H1 (cell line): ENCODE results near the gene CACNA2D3. TPM values are rescaled to one million over a fixed set of nuclear protein-coding genes. Genes with fewer than 3 reads are reported as not detected.

ENCODE experiments used
- CTCF ChIA-PET: fragments of 300-600 bp; sonication (Branson Sonifier 250); formaldehyde crosslinking; loops from one replicate; lab custom pipeline; 2021; ENCODE audit not compliant: partially characterized antibody; lab: Charles Lee
- POLR2A ChIA-PET: fragments of 300-600 bp; sonication (Branson Sonifier 250); formaldehyde crosslinking; loops from one replicate; lab custom pipeline; 2021; ENCODE audit warnings: inconsistent platforms; ENCODE audit not compliant: partially characterized antibody; lab: Charles Lee
- DNase-seq, 2 experiments: peaks; one replicate each; pipeline versions ENCODE4 v3.0.0 to v3.0.0-alpha.2; 2010 to 2022; ENCODE audit warnings: low spot score in 2 of 2, low read depth in 1 of 2, mixed read lengths in 1 of 2
- FAIRE-seq: peaks from 2 replicates; lab custom pipeline; 2011; peaks lifted over from hg19 to GRCh38; lab: Jason Lieb, UNC
- H2AFZ ChIP-seq: 2 replicates; pipeline ENCODE4 v1.8.1; 2012; ENCODE audit warnings: low read length, inconsistent platforms
- H2AK5ac ChIP-seq: 2 replicates; pipeline ENCODE4 v1.6.1; 2013; ENCODE audit warnings: low read depth, low read length
- H2BK120ac ChIP-seq: replicated peaks from 2 replicates; pipeline ENCODE3; 2013; ENCODE audit warnings: low read depth, low read length, inconsistent platforms
- H2BK12ac ChIP-seq: 2 replicates; pipeline ENCODE4 v1.6.1; 2013; ENCODE audit warnings: low read depth, low read length
- H2BK15ac ChIP-seq: 2 replicates; pipeline ENCODE4 v1.6.1; 2013; ENCODE audit warnings: low read length
- H2BK20ac ChIP-seq: 2 replicates; pipeline ENCODE4 v1.6.1; 2013; ENCODE audit warnings: low read length
- H2BK5ac ChIP-seq: 2 replicates; pipeline ENCODE4 v1.6.1; 2013; ENCODE audit warnings: low read depth, low read length
- H3K14ac ChIP-seq: 2 replicates; pipeline ENCODE4 v1.6.1; 2013; ENCODE audit warnings: inconsistent platforms; ENCODE audit not compliant: insufficient read length
- H3K18ac ChIP-seq: 2 replicates; pipeline ENCODE4 v1.6.1; 2013; ENCODE audit warnings: low read length; ENCODE audit errors: extremely low read depth
- H3K23ac ChIP-seq: 2 replicates; pipeline ENCODE4 v1.6.1; 2013; ENCODE audit warnings: inconsistent platforms; ENCODE audit not compliant: insufficient read length
- H3K23me2 ChIP-seq: 2 replicates; pipeline ENCODE4 v1.6.1; 2013; ENCODE audit warnings: low read depth, low read length
- H3K27ac ChIP-seq: 2 replicates; pipeline ENCODE4 v1.6.1; 2011; ENCODE audit warnings: low read depth, low read length, inconsistent platforms
- H3K27me3 ChIP-seq, 4 experiments: replicated peaks in 1 of 4; 1 replicate in 1 of 4; 2 replicates in 3 of 4; pipeline versions ENCODE4 v1.6.1 to v1.8.1; 2011 to 2013; ENCODE audit warnings: low read length in 3 of 4, mild to moderate bottlenecking in 3 of 4, inconsistent platforms in 2 of 4, mixed read lengths in 2 of 4, moderate library complexity in 1 of 4; ENCODE audit not compliant: control insufficient read depth in 3 of 4, insufficient read depth in 3 of 4; ENCODE audit errors: extremely low read depth in 1 of 4
- H3K36me3 ChIP-seq, 4 experiments: 2 replicates each; pipeline versions ENCODE4 v1.6.1 to v1.8.1; 2011 to 2013; ENCODE audit warnings: mild to moderate bottlenecking in 4 of 4, low read length in 3 of 4, moderate library complexity in 2 of 4, control low read depth in 1 of 4, inconsistent platforms in 1 of 4; ENCODE audit not compliant: insufficient read depth in 4 of 4, control insufficient read depth in 2 of 4
- H3K4ac ChIP-seq: replicated peaks from 2 replicates; pipeline ENCODE3; 2013; ENCODE audit warnings: low read length, low read depth, mixed read lengths, inconsistent platforms; ENCODE audit not compliant: insufficient read length
- H3K4me1 ChIP-seq, 4 experiments: replicated peaks in 1 of 4; 1 replicate in 1 of 4; 2 replicates in 3 of 4; pipeline versions ENCODE4 v1.6.1 to v1.8.1; 2011 to 2013; ENCODE audit warnings: low read length in 3 of 4, inconsistent platforms in 2 of 4, mixed read lengths in 1 of 4; ENCODE audit not compliant: insufficient read depth in 4 of 4, control insufficient read depth in 3 of 4
- H3K4me2 ChIP-seq, 2 experiments: 2 replicates each; pipeline versions ENCODE4 v1.6.1 to v1.8.1; 2011 to 2013; ENCODE audit warnings: low read depth in 2 of 2, low read length in 2 of 2, control low read depth in 1 of 2, inconsistent platforms in 1 of 2, mild to moderate bottlenecking in 1 of 2; ENCODE audit not compliant: insufficient read depth in 1 of 2
- H3K4me3 ChIP-seq, 4 experiments: fragments of 200-600, 300-600 bp in 1 of 4; sonication (generic), shearing (Covaris generic), sonication (Bioruptor Twin) in 1 of 4; 2 replicates each; pipeline versions ENCODE4 v1.5.1 to v1.8.1; 2011 to 2016; ENCODE audit warnings: low read length in 4 of 4, low read depth in 3 of 4, control low read depth in 2 of 4, inconsistent platforms in 2 of 4, mild to moderate bottlenecking in 2 of 4, mixed read lengths in 1 of 4, moderate library complexity in 1 of 4; ENCODE audit not compliant: insufficient read depth in 2 of 4; ENCODE audit errors: extremely low read depth in 1 of 4
- H3K56ac ChIP-seq: replicated peaks from 2 replicates; pipeline ENCODE3; 2013; ENCODE audit warnings: low read depth, mild to moderate bottlenecking, mixed read lengths, low read length, inconsistent platforms; ENCODE audit not compliant: insufficient read length
- H3K79me1 ChIP-seq: 2 replicates; pipeline ENCODE4 v1.6.1; 2013; ENCODE audit warnings: low read depth, low read length, control low read depth
- H3K79me2 ChIP-seq, 2 experiments: 2 replicates each; pipeline versions ENCODE4 v1.6.1 to v1.8.1; 2012 to 2013; ENCODE audit warnings: low read length in 2 of 2, mild to moderate bottlenecking in 2 of 2, inconsistent platforms in 1 of 2; ENCODE audit not compliant: insufficient read depth in 2 of 2, control insufficient read depth in 1 of 2
- H3K9ac ChIP-seq, 4 experiments: replicated peaks in 1 of 4; 1 replicate in 1 of 4; 2 replicates in 3 of 4; pipeline versions ENCODE4 v1.6.1 to v1.8.1; 2011 to 2013; ENCODE audit warnings: low read depth in 3 of 4, low read length in 3 of 4, control low read depth in 2 of 4, mild to moderate bottlenecking in 2 of 4, moderate library complexity in 2 of 4, inconsistent platforms in 1 of 4; ENCODE audit errors: extremely low read depth in 1 of 4
- H3K9me3 ChIP-seq, 2 experiments: 2 replicates each; pipeline versions ENCODE4 v1.6.1 to v1.8.1; 2012 to 2013; ENCODE audit warnings: mild to moderate bottlenecking in 2 of 2, moderate library complexity in 2 of 2, control low read depth in 1 of 2, inconsistent platforms in 1 of 2, low read depth in 1 of 2, low read length in 1 of 2, mixed read lengths in 1 of 2; ENCODE audit not compliant: insufficient read depth in 2 of 2
- H4K20me1 ChIP-seq, 2 experiments: replicated peaks in 1 of 2; 2 replicates each; pipeline versions ENCODE3 to v1.8.1; 2011 to 2013; ENCODE audit warnings: inconsistent platforms in 2 of 2, low read length in 2 of 2, mild to moderate bottlenecking in 1 of 2; ENCODE audit not compliant: insufficient read depth in 2 of 2, control insufficient read depth in 1 of 2
- H4K5ac ChIP-seq: 2 replicates; pipeline ENCODE4 v1.6.1; 2013; ENCODE audit warnings: low read length, low read depth, mixed read lengths, inconsistent platforms; ENCODE audit not compliant: insufficient read length
- H4K8ac ChIP-seq: 2 replicates; pipeline ENCODE4 v1.8.0; 2013; ENCODE audit warnings: mild to moderate bottlenecking, moderate library complexity, low read length, inconsistent platforms; ENCODE audit not compliant: insufficient read depth; ENCODE audit errors: extremely low read depth
- H4K91ac ChIP-seq: replicated peaks from 2 replicates; pipeline ENCODE3; 2013; ENCODE audit warnings: low read length, mixed read lengths, inconsistent platforms; ENCODE audit not compliant: insufficient read length
- BACH1 ChIP-seq: IDR thresholded peaks from 2 replicates; pipeline ENCODE4 v1.6.1; 2012; ENCODE audit warnings: low read length, improper control_type of control experiment
- CHD1 ChIP-seq: IDR thresholded peaks from 2 replicates; pipeline ENCODE4 v1.6.1; 2012; ENCODE audit warnings: low read depth, low read length, improper control_type of control experiment
- EGR1 ChIP-seq: IDR thresholded peaks from 2 replicates; pipeline ENCODE4 v1.6.1; 2011; ENCODE audit warnings: low read depth, low read length, borderline replicate concordance
- EP300 ChIP-seq, 2 experiments: IDR thresholded peaks; 1 replicate in 1 of 2; 2 replicates in 1 of 2; pipeline ENCODE4 v1.6.1; 2011 to 2012; ENCODE audit warnings: low read depth in 2 of 2, low read length in 2 of 2, mild to moderate bottlenecking in 2 of 2, borderline replicate concordance in 1 of 2, inconsistent platforms in 1 of 2, moderate library complexity in 1 of 2
- GTF2F1 ChIP-seq: IDR thresholded peaks from 2 replicates; pipeline ENCODE4 v1.6.1; 2012; ENCODE audit warnings: low read depth, low read length, improper control_type of control experiment, borderline replicate concordance
- SRF ChIP-seq: IDR thresholded peaks from 2 replicates; pipeline ENCODE4 v1.6.1; 2011; ENCODE audit warnings: mild to moderate bottlenecking, low read depth, low read length, moderate library complexity
- WGBS, 2 experiments: shearing (Covaris generic) in 1 of 2; methylation state at CpG; one replicate each; pipeline versions ENCODE4 v1.1.6 to v1.1.7; 2013 to 2015; ENCODE audit warnings: low lambda C conversion rate in 2 of 2, mixed read lengths in 2 of 2, inconsistent platforms in 1 of 2, low coverage in 1 of 2, missing lambda C conversion rate in 1 of 2; ENCODE audit not compliant: insufficient replicate concordance in 2 of 2, insufficient coverage in 1 of 2, insufficient read length in 1 of 2; ENCODE audit errors: extremely low coverage in 1 of 2, missing lambda C conversion rate in 1 of 2; 5-methylcytosine and 5-hydroxymethylcytosine counted together
- polyA plus RNA-seq, 7 experiments: library from polyadenylated mRNA; depleted of rRNA in 3 of 7; stranded (reverse) in 5 of 7; unstranded in 2 of 7; fragments of >200 nt in 5 of 7; fragments of 200-250 nt in 2 of 7; gene quantifications; 1 replicate in 5 of 7; 2 replicates in 1 of 7; 4 replicates in 1 of 7; pipeline versions ENCODE4 v1.2.1 to v1.2.3, GENCODE V29; 2011 to 2013; ENCODE audit warnings: missing spikeins in 2 of 7, mixed read lengths in 2 of 7
- total RNA-seq: library from RNA; stranded (reverse); fragmentation: NEBNext Ultra II Directional; extraction: Animal tissue kit (Norgen Biotek cat#: 25700); gene quantifications from 2 replicates; pipeline ENCODE4 v1.2.1, GENCODE V29; 2021
- TF ChIP-seq, protein P1 (sequence below), 3 experiments: IDR thresholded peaks; 1 replicate in 2 of 3; 2 replicates in 1 of 3; pipeline versions ENCODE4 v1.5.1 to v1.6.1; 2011; ENCODE audit warnings: low read length in 3 of 3, mild to moderate bottlenecking in 3 of 3, inconsistent platforms in 2 of 3, low read depth in 1 of 3, moderate library complexity in 1 of 3; ENCODE audit not compliant: insufficient read depth in 1 of 3; ENCODE audit errors: control extremely low read depth in 1 of 3
- TF ChIP-seq, protein P2 (sequence below): IDR thresholded peaks from 2 replicates; pipeline ENCODE4 v1.6.1; 2011; ENCODE audit warnings: low read depth, mild to moderate bottlenecking, low read length; ENCODE audit not compliant: insufficient read depth

The CACNA2D3 gene
- total and polyA plus RNA-seq, 2 of the 8 experiments (the other 6 are each of a cell fraction or from before 2014, with no cell fraction given), result 1.5 to 1.8 TPM

DNA sequence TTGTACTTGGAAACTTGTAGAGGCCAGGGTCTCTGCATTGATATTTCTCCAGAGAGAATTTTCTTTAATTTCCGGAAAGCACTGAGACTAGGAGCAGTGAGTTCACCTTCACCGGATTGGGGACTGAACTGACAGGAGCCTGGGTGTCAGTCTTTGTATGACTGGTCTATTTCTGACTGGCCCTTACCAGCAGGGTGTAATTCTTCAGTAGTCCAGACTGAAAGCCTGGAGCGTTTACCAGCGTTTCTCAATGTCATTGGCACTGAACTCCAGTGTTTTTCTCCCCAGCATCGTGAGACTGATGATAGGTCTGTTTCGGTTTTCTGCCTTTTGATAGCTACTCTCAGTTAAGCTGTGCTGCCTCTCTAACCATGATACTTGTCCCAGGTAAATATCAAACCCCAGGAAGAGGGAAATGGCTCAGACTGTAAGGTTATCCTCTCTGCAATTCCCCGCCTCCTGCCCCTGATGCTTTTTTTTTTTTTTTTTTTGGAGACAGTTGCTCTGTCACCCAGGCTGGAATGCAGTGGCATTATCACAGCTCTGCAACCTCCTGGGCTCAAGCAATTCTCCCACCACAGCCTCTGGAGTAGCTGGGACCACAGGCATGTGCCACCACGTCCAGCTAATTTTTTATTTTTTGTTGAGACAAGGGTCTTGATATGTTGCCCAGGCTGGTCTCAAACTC, 103.6 kb downstream of the CACNA2D3 start:
- H2BK5ac ChIP-seq, result no peak overlapping the region
- no peaks in the 10 kb centered on the region for H4K20me1 ChIP-seq
- no peak overlapping the region for H2BK15ac ChIP-seq
- POLR2A ChIA-PET, result no interaction called here
- no peak overlapping the region for H3K27ac ChIP-seq
- H2AK5ac ChIP-seq, result no peak overlapping the region
- H3K4me2 ChIP-seq, result no peak overlapping the region
- no peak overlapping the region for H2BK120ac ChIP-seq
- H3K4me3 ChIP-seq, result no peak overlapping the region
- H3K56ac ChIP-seq, result no peak overlapping the region
- no peak overlapping the region for H4K91ac ChIP-seq
- no peak overlapping the region for H4K5ac ChIP-seq
- H3K23ac ChIP-seq, result no peak overlapping the region
- H3K79me1 ChIP-seq, result no peaks in the 10 kb centered on the region
- no peaks in the 10 kb centered on the region for H3K4me1 ChIP-seq
- no peaks in the 10 kb centered on the region for H3K9me3 ChIP-seq
- no peaks in the 10 kb centered on the region for H3K79me2 ChIP-seq
- no peak overlapping the region for H2BK12ac ChIP-seq
- H2BK20ac ChIP-seq, result no peak overlapping the region
- H4K8ac ChIP-seq, result no peak overlapping the region
- 80% methylated on average over 8 of the region's 8 CpGs; no CpG with 5 or more reads in 1 of the 2 experiments for WGBS, 2 experiments
- H3K4ac ChIP-seq, result no peak overlapping the region
- no peak overlapping the region for H2AFZ ChIP-seq
- no peaks in the 10 kb centered on the region for H3K36me3 ChIP-seq
- DNase-seq (no peak), FAIRE-seq (no peak)
- no peak overlapping the region for H3K14ac ChIP-seq
- CTCF ChIA-PET, result interaction anchor here (1.1 to 1.4 kb wide), 3 partner anchors 10 to 80 kb away, joined by 3 to 4 read pairs (median 4); no protein-coding TSS in a partner anchor
- H3K27me3 ChIP-seq, result no peaks in the 10 kb centered on the region
- H3K23me2 ChIP-seq, result no peaks in the 10 kb centered on the region
- H3K18ac ChIP-seq, result no peak overlapping the region
- H3K9ac ChIP-seq, result no peak overlapping the region
- TF ChIP-seq BACH1, result no peak
- TF ChIP-seq, protein P1, sequence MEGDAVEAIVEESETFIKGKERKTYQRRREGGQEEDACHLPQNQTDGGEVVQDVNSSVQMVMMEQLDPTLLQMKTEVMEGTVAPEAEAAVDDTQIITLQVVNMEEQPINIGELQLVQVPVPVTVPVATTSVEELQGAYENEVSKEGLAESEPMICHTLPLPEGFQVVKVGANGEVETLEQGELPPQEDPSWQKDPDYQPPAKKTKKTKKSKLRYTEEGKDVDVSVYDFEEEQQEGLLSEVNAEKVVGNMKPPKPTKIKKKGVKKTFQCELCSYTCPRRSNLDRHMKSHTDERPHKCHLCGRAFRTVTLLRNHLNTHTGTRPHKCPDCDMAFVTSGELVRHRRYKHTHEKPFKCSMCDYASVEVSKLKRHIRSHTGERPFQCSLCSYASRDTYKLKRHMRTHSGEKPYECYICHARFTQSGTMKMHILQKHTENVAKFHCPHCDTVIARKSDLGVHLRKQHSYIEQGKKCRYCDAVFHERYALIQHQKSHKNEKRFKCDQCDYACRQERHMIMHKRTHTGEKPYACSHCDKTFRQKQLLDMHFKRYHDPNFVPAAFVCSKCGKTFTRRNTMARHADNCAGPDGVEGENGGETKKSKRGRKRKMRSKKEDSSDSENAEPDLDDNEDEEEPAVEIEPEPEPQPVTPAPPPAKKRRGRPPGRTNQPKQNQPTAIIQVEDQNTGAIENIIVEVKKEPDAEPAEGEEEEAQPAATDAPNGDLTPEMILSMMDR (IDR thresholded peaks at IDR 0.05; ENCODE audit: control extremely low read depth in 1 of 3, insufficient read depth in 1 of 3, low read depth in 1 of 3, low read length in 3 of 3), result no peak
- TF ChIP-seq, protein P2, sequence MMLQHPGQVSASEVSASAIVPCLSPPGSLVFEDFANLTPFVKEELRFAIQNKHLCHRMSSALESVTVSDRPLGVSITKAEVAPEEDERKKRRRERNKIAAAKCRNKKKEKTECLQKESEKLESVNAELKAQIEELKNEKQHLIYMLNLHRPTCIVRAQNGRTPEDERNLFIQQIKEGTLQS, result no peak
- no peak for TF ChIP-seq EGR1
- TF ChIP-seq EP300 (IDR thresholded peaks at IDR 0.05; ENCODE audit: borderline replicate concordance in 1 of 2, low read depth in 2 of 2, low read length in 2 of 2), result no peak
- TF ChIP-seq SRF, result no peak
- TF ChIP-seq GTF2F1, result no peak
- TF ChIP-seq CHD1, result no peak
